DND-41 (cell line): ENCODE measurements around the gene ZC2HC1B.

Experiments used
- ATAC-seq: fragments of 200-7000 bp; cut with Tn5 transposase; 3 replicates; pipeline ENCODE4 v1.9.1; 2021; ENCODE audit warnings: low read depth; ENCODE audit not compliant: insufficient read depth
- DNase-seq: peaks from one replicate; pipeline ENCODE4 v3.0.0-alpha.2; 2020
- H2AFZ ChIP-seq: 2 replicates; pipeline ENCODE4 v1.6.0; 2012; ENCODE audit warnings: low read depth, low read length
- H3K27ac ChIP-seq: 2 replicates; pipeline ENCODE4 v1.5.1; 2012; ENCODE audit warnings: low read length, inconsistent platforms
- H3K27me3 ChIP-seq: fragments of 200-600 bp; sonication (generic); 2 replicates; pipeline ENCODE4 v1.6.0; 2012; ENCODE audit warnings: low read length, mild to moderate bottlenecking, inconsistent platforms; ENCODE audit not compliant: insufficient read depth, poor library complexity
- H3K36me3 ChIP-seq: 2 replicates; pipeline ENCODE4 v1.5.1; 2012; ENCODE audit warnings: low read length, inconsistent platforms; ENCODE audit not compliant: insufficient read depth
- H3K4me1 ChIP-seq: 2 replicates; pipeline ENCODE4 v1.5.1; 2012; ENCODE audit warnings: mild to moderate bottlenecking, low read length; ENCODE audit not compliant: insufficient read depth
- H3K4me2 ChIP-seq: 2 replicates; pipeline ENCODE4 v1.6.0; 2012; ENCODE audit warnings: mild to moderate bottlenecking, moderate library complexity, low read length, inconsistent platforms; ENCODE audit not compliant: insufficient read depth
- H3K4me3 ChIP-seq, 2 experiments: fragments of 200-600 bp in 1 of 2; shearing (Covaris generic) in 1 of 2; 2 replicates each; pipeline ENCODE4 v1.5.1; 2012 to 2016; ENCODE audit warnings: inconsistent platforms in 2 of 2, low read length in 2 of 2, mild to moderate bottlenecking in 2 of 2, low read depth in 1 of 2, moderate library complexity in 1 of 2
- H3K79me2 ChIP-seq: 2 replicates; pipeline ENCODE4 v1.6.0; 2012; ENCODE audit warnings: low read length, inconsistent platforms; ENCODE audit not compliant: insufficient read depth
- H3K9ac ChIP-seq: 2 replicates; pipeline ENCODE4 v1.6.0; 2012; ENCODE audit warnings: low read depth, mild to moderate bottlenecking, inconsistent platforms, low read length, moderate library complexity
- H3K9me3 ChIP-seq: 2 replicates; pipeline ENCODE4 v1.5.1; 2012; ENCODE audit warnings: low read length, moderate library complexity, mild to moderate bottlenecking, inconsistent platforms; ENCODE audit not compliant: insufficient read depth, severe bottlenecking
- H4K20me1 ChIP-seq: 2 replicates; pipeline ENCODE4 v1.6.0; 2012; ENCODE audit warnings: low read length; ENCODE audit not compliant: insufficient read depth
- EZH2 ChIP-seq: IDR thresholded peaks from 3 replicates; pipeline ENCODE4 v1.6.1; 2012; ENCODE audit warnings: borderline replicate concordance, low read depth, mild to moderate bottlenecking, moderate library complexity, low read length, inconsistent platforms; ENCODE audit not compliant: severe bottlenecking
- TF ChIP-seq, protein P1 (sequence below): IDR thresholded peaks from 2 replicates; pipeline ENCODE4 v1.5.1; 2012; ENCODE audit warnings: borderline replicate concordance, low read length, moderate library complexity, mild to moderate bottlenecking; ENCODE audit not compliant: poor library complexity, severe bottlenecking; ENCODE audit errors: extremely low read depth

The ZC2HC1B gene

DNA sequence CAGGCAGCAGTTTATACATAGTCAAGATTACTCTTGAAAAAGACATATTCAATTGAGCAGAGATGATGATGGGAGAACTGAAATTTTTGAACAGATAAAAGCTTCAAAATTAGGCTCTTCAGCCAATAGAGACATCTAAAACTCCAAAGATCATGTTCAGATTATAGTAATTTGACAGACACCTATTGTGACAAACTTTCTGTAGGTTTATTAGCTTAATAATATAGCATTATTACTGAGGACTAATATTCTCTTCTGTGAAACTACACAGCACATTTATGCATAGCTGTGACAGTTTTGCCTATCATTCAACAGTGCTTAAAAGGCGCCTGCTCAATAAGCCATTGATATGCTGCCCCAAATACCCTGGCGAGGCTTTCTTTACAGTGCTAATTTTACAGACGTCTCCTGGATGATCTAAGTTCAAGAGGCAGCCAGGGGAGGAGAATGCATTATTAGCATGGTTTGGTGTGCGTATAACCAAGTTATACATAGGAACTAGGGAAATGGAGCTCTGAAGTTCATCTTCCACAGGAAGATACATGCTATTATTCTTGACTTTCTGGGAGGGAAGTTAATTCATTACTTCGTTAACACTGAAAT is 122.3 kb downstream of the ZC2HC1B start:
- Histone ChIP-seq H3K9ac (no peak overlapping the region), H3K9me3 (no peaks in the 10 kb centered on the region), H3K27me3 (no peaks in the 10 kb centered on the region), H3K4me3 (no peak overlapping the region), H4K20me1 (no peaks in the 10 kb centered on the region), H3K36me3 (no peaks in the 10 kb centered on the region), H3K4me1 (no peaks in the 10 kb centered on the region), H2AFZ (no peak overlapping the region), H3K4me2 (no peak overlapping the region), H3K27ac (no peak overlapping the region), H3K79me2 (no peaks in the 10 kb centered on the region)
- ATAC-seq (no peak), DNase-seq (no peak)
- TF ChIP-seq EZH2, result no peak
- TF ChIP-seq, protein P1, sequence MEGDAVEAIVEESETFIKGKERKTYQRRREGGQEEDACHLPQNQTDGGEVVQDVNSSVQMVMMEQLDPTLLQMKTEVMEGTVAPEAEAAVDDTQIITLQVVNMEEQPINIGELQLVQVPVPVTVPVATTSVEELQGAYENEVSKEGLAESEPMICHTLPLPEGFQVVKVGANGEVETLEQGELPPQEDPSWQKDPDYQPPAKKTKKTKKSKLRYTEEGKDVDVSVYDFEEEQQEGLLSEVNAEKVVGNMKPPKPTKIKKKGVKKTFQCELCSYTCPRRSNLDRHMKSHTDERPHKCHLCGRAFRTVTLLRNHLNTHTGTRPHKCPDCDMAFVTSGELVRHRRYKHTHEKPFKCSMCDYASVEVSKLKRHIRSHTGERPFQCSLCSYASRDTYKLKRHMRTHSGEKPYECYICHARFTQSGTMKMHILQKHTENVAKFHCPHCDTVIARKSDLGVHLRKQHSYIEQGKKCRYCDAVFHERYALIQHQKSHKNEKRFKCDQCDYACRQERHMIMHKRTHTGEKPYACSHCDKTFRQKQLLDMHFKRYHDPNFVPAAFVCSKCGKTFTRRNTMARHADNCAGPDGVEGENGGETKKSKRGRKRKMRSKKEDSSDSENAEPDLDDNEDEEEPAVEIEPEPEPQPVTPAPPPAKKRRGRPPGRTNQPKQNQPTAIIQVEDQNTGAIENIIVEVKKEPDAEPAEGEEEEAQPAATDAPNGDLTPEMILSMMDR, result no peak
